CD4-positive, alpha-beta T cell treated with Interferon gamma for 1 hour (primary cell): ENCODE data around the gene HSFX4.
"Not testable (repeated sequence)": the region's sequence is repeated elsewhere in the genome, so short reads cannot be mapped to it uniquely, and the experiment has no call there.

Experiments used
- DNase-seq: peaks from one replicate; pipeline ENCODE4 v3.0.0-alpha.2; 2020

Gene HSFX4

GRCh38 chrX:149938427-149938880, 9.1 kb downstream of the HSFX4 start, which contains the start of gene EOLA2:
Gene EOLA2 (minus strand): TSS chrX:149938491. CDS start chrX:149933874, 4,617 bp downstream.
- DNase-seq: peak; percentile 96

DNA sequence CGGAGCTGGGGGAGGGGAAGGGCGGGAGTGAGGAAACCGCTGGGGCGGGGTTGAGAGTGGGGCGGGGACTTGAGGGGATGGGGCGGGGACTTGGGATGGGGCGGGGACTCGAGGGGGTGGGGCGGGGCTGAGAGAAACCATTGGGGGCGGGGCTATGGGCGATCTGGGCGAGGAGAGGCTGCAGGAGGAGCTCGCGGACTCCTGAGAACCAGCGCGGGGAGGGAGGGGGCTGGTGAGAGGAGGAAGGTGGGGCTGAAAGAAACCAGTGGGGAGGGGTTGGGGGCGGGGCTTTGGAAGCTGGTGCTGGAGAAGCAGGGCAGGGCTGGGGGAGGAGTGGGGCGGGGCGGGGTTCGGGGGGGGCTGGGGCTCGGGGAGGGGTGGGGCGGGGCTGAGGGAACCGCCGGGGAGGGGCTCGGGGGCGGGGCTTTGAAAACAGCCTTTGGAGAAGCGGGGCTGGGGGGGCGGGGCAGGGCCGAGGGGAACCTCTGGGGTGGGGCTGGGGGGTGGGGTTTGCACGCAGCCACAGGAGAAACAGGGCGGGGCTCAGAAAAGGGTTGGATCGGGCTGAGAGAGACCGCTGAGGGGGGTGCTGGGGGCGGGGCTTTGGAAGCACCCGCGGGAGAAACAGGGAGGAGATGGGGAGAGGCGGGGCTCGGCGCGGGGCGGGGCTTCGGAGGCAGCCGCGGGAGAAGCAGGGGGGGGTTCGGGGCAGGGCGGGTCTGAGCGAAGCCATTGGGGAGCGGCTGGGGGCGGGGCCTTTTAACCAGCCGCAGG, 9.7 kb downstream of the HSFX4 start:
- peak; percentile 93 for DNase-seq

- DNase-seq: no peak
These were observed 10.2 kb downstream of the HSFX4 start for GRCh38 chrX:149939655-149939904.

- peak; percentile 96 for DNase-seq
These were observed 10.7 kb downstream of the HSFX4 start for GRCh38 chrX:149939905-149940673.

- DNase-seq: not testable (repeated sequence)
These were observed 11.3 kb downstream of the HSFX4 start for GRCh38 chrX:149940674-149941024.

- DNase-seq: not testable (repeated sequence)
These were observed 15.8 kb downstream of the HSFX4 start for GRCh38 chrX:149945087-149945670.

DNA sequence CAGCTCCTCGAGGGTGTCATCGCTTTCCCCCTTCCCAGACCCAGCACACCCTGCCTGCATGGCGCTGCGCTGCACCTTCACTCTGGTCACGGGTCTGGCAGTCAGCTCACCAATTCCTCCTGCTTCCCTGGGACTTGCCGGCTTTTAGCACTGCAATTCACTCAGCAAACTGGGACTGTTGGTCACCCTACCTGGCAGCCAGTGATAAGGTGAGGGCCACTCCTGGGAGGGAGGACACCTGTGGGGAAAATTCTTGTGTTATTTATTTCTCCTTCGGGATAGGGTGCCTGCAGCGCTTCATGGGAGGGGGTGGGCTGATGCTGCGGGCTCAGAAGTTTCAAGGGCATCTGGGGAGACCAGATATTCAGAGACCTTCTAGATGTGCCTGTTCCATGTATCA, 16.4 kb downstream of the HSFX4 start:
- not testable (repeated sequence) for DNase-seq

- not testable (repeated sequence) for DNase-seq
These were observed 17.6 kb downstream of the HSFX4 start for GRCh38 chrX:149946932-149947331.

GRCh38 chrX:149948016-149948415, 18.6 kb downstream of the HSFX4 start:
- no peak for DNase-seq

- DNase-seq: no peak
These were observed 20.5 kb downstream of the HSFX4 start for GRCh38 chrX:149949743-149950436.

GRCh38 chrX:149950681-149951080, 21.3 kb downstream of the HSFX4 start:
- DNase-seq: no peak

DNA sequence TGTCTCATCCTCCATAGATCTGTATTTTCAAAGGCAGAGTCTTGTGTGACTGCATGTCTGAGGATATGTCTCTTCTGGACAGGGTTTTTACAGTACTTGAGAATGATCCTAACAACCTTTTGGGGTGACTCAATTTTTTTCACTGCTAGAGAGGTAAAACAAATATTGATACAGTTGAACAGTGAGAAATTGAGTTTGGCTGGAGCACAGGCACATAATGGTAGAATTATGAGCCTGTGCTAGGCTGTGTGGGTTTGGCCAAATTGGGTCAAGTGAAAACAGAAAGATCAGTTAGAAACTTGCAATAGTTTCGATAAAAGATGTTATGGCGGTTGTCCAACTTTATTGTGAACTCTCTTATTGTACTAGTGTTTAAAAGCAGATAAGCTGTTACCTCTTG, 32.2 kb downstream of the HSFX4 start:
- no peak for DNase-seq

- DNase-seq: no peak
These were observed 32.6 kb downstream of the HSFX4 start for GRCh38 chrX:149962010-149962409.

GRCh38 chrX:149962859-149963757, 33.7 kb downstream of the HSFX4 start:
- DNase-seq: peak; percentile 5

GRCh38 chrX:149979126-149979644, 49.8 kb downstream of the HSFX4 start:
- no peak for DNase-seq
